ENCODE measurements around the gene KCNG1.

GRCh38 chr20:50987493-50988210 is 35.3 kb downstream of the KCNG1 start:
- TF ChIP-seq CTCF (IDR thresholded peaks at IDR 0.05) (peak; percentile 85), ZFX (IDR thresholded peaks at IDR 0.05; ENCODE audit: borderline replicate concordance) (no peak)

Data from 22Rv1 (cell line).